Adipose tissue (tissue), 3 donors: ENCODE data around the gene IPO13. TPM values are rescaled to one million over a fixed set of nuclear protein-coding genes. Genes with fewer than 3 reads are reported as not detected.

ENCODE experiments used
- H3K27ac ChIP-seq: one replicate; pipeline ENCODE4 v1.5.1; 2013; ENCODE audit warnings: low read depth, low read length
- WGBS, 3 donors: extraction: QIAGEN DNeasy Blood & Tissue Kit; methylation state at CpG; one replicate each; pipeline ENCODE4 v1.1.7; 2013; 5-methylcytosine and 5-hydroxymethylcytosine counted together
- polyA plus RNA-seq, 3 donors: library from polyadenylated mRNA; stranded (reverse); fragments of 200-250 nt; gene quantifications; one replicate each; pipeline ENCODE4 v1.2.3, GENCODE V29; 2013
- donor health status: healthy with polysubstance abuse.
- donor health status: Bipolar disorder and iron deficiency.
- donor health status: healthy.

IPO13 gene
- polyA plus RNA-seq, 3 donors = 7.1 to 12.1 (median 10.7) TPM

DNA sequence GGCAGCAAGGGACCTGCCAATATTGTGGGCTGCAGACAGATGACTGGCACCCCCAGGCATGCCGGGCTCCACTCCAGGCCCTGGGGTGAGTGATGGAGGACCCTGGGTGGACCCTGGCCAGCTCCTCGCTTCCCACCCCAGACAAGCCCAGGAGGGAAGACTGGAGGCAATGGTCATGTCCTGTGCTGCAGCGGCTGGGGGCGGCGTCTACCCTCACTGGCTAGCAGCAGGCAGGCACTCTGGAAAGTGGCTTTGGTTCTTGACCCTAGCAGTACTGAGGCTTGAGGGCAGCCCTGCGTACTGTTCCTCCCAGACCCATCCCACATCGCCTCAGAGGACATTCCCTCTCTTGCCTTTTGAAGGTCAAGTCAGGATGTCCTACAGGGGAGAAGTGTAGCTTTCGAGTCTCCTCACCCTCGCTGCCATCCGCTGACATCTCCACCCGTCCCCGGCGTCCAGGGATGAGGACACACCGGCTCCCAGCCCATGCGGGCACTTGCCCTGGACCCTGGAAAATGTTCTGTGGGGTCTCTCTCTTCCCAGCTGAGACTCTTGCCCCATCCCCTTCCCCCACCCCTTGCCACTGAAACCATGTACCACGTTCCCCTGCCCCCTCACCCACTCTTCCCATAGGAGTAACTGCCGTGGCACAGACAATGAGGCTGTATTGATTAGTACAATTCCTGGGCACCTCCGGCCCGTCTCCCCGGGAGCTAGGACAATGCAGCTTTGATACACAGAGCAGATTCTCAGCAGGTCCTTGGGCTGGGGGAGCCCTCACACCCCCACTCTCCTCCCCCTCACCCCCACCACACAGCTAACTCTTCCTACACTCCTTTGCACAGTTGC lies 69.5 kb downstream of the IPO13 start:
- no peak overlapping the region for H3K27ac ChIP-seq
- 88 to 89% (median 88%) methylated on average over 20 of the region's 20 CpGs for WGBS, 3 donors

DNA sequence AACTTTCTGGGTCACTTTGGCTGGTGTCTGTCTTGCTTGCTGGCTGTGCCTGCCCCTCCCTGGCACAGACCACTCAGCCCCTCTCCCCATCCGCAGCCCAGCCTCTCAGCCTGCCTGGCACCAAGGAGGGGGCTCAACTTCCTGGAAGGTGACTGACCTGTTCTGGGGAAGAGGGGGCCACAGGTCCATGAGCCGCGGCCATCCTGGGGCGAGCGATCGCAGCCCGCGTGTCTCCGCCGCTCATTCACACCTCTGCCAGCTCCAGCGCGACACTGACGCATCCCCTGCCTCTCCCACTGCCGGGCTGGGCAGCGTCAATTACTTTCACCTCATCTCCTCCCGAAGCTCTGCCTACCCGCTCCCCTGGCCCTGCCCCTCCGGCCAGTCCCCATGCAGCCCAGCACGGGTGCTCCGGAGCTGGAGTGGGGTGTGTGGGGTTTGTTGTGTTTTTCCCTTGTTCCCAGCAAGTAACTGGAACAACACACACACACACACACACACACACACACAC lies 70.2 kb downstream of the IPO13 start:
- H3K27ac ChIP-seq = no peak overlapping the region
- WGBS, 3 donors = 83 to 88% (median 84%) methylated on average over 20 of the region's 20 CpGs

Other genes starting within 250 kb of the IPO13 start
- 10 to 100 TPM in 2 of 3 donors, 1 to 10 TPM in 1; 5.2 to 16.5 (median 15.2) TPM for gene ST3GAL3, start 239.4 kb upstream of the IPO13 start, polyA plus RNA-seq
- gene ARTN, start 13.1 kb upstream of the IPO13 start, polyA plus RNA-seq = 1 to 10 TPM in 1 of 3 donors, under 1 TPM in 2; 0.74 to 1.3 (median 0.90) TPM
- 10 to 100 TPM; 10.0 to 21.3 (median 14.6) TPM for gene DPH2, start 23.1 kb downstream of the IPO13 start, polyA plus RNA-seq
- 100 to 1,000 TPM in 2 of 3 donors, 10 to 100 TPM in 1; 88.1 to 140 (median 123) TPM for gene ATP6V0B, start 28.0 kb downstream of the IPO13 start, polyA plus RNA-seq
- 10 to 100 TPM; 20.7 to 43.7 (median 36.7) TPM for gene B4GALT2, start 32.3 kb downstream of the IPO13 start, polyA plus RNA-seq
- 1 to 10 TPM; 1.8 to 5.9 (median 3.7) TPM for gene CCDC24, start 44.6 kb downstream of the IPO13 start, polyA plus RNA-seq
- gene SLC6A9, start 84.5 kb downstream of the IPO13 start, polyA plus RNA-seq = 1 to 10 TPM; 1.6 to 2.2 (median 2.1) TPM
- under 1 TPM in 1 of 3 donors, not detected in 2; 0.01 TPM for gene KLF17, start 171.9 kb downstream of the IPO13 start, polyA plus RNA-seq
- gene KLF18, start 194.7 kb downstream of the IPO13 start, polyA plus RNA-seq = not detected